Measurements from ENCODE around the gene PHACTR4.
A peak's percentile ranks its signal among the peaks of the same experiment; 100 is the strongest.

- TF ChIP-seq POLR2A (IDR thresholded peaks at IDR 0.05; ENCODE audit: extremely low read depth, insufficient read length) (no peak), CTCF (IDR thresholded peaks at IDR 0.05; ENCODE audit: low read depth, low read length) (no peak), MAX (IDR thresholded peaks at IDR 0.05; ENCODE audit: low read depth, low read length) (peak; percentile 38; the same call in 1 of the 2 replicates), MYC (IDR thresholded peaks at IDR 0.05; ENCODE audit: low read depth, low read length) (no peak)
Measured at GRCh38 chr1:28506907-28507246, 137.3 kb downstream of the PHACTR4 start.
